AG04449 (cell line): Measurements from ENCODE around the gene PTPRM.
A peak's percentile ranks its signal among the peaks of the same experiment; 100 is the strongest.

Source experiments
- CTCF ChIA-PET: fragments of 350-600 bp; formaldehyde crosslinking; extraction: SDS; loops from one replicate; lab custom pipeline; 2021; ENCODE audit warnings: antibody characterized with exemption; lab: Yijun Ruan, JAX
- POLR2A ChIA-PET: fragments of 400-600, 350-600 bp; formaldehyde crosslinking; extraction: SDS; loops from one replicate; lab custom pipeline; 2020; ENCODE audit warnings: antibody characterized with exemption, inconsistent platforms; lab: Yijun Ruan, JAX
- DNase-seq: peaks from one replicate; pipeline ENCODE4 v3.0.0-alpha.2; 2010; ENCODE audit warnings: low read depth, low spot score
- H3K4me3 ChIP-seq: 2 replicates; pipeline ENCODE4 v1.5.1; 2011; ENCODE audit warnings: low read depth, mild to moderate bottlenecking, control low read depth, low read length
- CTCF ChIP-seq: IDR thresholded peaks from one replicate; pipeline ENCODE4 v1.5.1; 2011; ENCODE audit warnings: mild to moderate bottlenecking, moderate library complexity, low read length, control low read depth, inconsistent platforms; ENCODE audit not compliant: insufficient read depth; ENCODE audit errors: missing control alignments

Gene PTPRM

GRCh38 chr18:8339210-8339609, 772.1 kb downstream of the PTPRM start:
- H3K4me3 ChIP-seq, result no peak overlapping the region
- no peak for TF ChIP-seq CTCF
- DNase-seq, result no peak
- POLR2A ChIA-PET, result no interaction called here
- CTCF ChIA-PET, result interaction anchor here (1.5 kb wide), 1 partner anchor 549 kb away, joined by 4 read pairs; no protein-coding TSS in a partner anchor

DNA sequence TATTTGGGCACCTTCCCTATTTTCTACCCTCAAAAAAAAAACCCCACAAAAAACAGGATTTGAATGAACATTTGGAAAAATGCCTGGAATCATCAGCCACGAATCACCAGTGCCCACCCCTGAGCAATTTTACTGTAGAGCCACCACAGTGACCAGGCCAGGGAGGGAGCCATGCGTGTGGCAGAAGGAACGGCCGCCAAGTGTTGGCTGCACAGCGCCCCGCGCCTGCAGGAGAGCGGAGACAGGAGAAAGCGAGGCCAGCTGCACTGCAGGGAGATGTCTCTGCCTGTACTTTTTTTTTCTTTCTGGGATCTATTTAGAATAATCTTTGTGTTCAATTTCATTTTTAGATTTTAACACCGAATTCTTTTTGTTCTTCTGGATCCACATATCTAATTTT, 772.8 kb downstream of the PTPRM start:
- DNase-seq, result no peak
- no peak overlapping the region for H3K4me3 ChIP-seq
- POLR2A ChIA-PET, result no interaction called here
- no peak for TF ChIP-seq CTCF
- CTCF ChIA-PET, result interaction anchor here (1.0 kb wide), 1 partner anchor 28 kb away, joined by 5 read pairs; no protein-coding TSS in a partner anchor

DNA sequence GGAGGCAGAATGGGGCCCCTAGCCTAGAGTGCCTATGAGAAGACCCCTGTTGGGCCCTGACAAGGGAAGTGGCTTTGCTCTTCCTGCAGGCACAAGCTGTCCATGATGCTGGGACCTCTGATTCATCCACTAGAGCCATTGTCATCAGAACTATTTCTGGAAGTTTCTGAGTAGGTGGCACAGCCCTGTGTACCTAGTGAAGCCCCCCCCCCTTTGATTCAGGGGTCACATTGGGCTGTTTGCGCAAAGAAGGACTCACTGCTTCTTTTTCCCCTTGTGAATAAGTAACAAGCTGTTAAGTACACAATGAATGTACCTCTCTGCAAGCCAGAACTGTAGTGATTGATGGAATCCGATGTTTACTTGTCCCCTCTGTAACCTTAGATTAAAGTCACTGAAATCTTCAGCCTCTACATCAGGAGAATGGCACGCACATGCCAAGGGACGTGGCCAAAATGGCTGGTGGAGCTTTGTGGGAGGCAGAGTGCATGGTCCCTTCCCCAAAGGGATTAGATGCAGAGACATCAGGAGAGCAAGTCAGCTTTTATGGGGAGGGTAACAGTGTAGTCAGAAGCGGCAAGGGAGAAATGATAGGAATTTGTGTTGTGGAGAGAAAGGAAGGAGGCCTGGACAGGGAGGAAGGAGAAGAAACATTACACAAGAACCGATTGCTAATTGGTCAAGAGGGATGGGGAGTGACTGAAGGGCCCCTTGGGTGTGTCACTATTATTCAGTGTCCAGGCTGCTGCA, 774.5 kb downstream of the PTPRM start:
- ChIA-PET POLR2A (interaction anchor here (0.8 kb wide), 1 partner anchor 774 kb away, joined by 3 read pairs; no protein-coding TSS in a partner anchor), CTCF (no interaction called here)
- TF ChIP-seq CTCF, result no peak
- DNase-seq, result peak; percentile 78
- H3K4me3 ChIP-seq, result no peak overlapping the region

DNA sequence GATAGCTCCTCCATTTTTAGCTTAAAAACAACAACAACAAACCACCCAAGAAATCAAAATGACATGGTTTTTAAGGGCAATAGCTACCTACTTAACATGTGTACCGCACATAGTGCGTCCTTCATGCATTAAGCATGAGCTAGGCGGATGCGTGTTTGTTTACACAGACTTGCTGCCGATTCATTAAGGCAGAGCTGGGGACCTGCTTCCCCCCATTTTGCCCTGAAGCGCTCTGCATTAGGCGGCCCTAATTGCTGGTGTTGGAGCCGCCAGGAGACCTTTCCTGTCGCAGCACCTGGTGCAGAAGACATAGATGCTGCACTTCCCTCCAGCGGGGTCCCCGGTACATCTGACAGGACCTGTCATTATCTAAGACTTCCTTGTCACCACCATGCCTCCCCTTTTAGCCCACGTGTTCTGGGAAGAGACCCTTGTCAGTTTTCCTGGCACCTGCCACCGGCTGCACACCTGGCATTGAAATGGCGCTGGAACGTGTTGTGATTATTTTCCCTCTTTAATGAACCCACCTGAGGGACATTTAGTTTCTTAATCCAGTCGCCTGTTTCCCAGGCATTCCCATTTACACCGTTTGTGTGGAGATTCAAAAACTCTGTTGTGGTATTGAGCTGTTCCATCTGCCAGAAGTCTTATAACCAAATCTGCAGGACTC, 781.1 kb downstream of the PTPRM start:
- ChIA-PET POLR2A (no interaction called here), CTCF (no interaction called here)

GRCh38 chr18:8349608-8350323, 782.6 kb downstream of the PTPRM start:
- H3K4me3 ChIP-seq, result no peak overlapping the region
- POLR2A ChIA-PET, result no interaction called here
- TF ChIP-seq CTCF, result no peak
- CTCF ChIA-PET, result interaction anchor here (1.2 kb wide), 1 partner anchor 15 kb away, joined by 3 read pairs; no protein-coding TSS in a partner anchor
- DNase-seq, result no peak

More for the DNA sequence above, 781.1 kb downstream of the PTPRM start:
- DNase-seq, result no peak
- no peak for TF ChIP-seq CTCF
- no peak overlapping the region for H3K4me3 ChIP-seq
